HCT116 (cell line): ENCODE measurements around the gene AVL9. TPM values are rescaled to one million over a fixed set of nuclear protein-coding genes. Genes with fewer than 3 reads are reported as not detected.

Source experiments
- ATAC-seq: fragments of 200-7000 bp; cut with Tn5 transposase; 2 replicates; pipeline ENCODE4 v1.9.1; 2020; ENCODE audit warnings: mild to moderate bottlenecking, moderate library complexity
- BruUV-seq: library from RNA; stranded (reverse); fragments of 400-500 nt; replicated peaks from 2 replicates; lab custom pipeline; 2021; lab: Mats Ljungman, UMichigan
- CTCF ChIA-PET: fragments of 300-600 bp; sonication (Branson Sonifier 250); formaldehyde crosslinking; loops from one replicate; lab custom pipeline; 2021; ENCODE audit warnings: antibody characterized with exemption; lab: Charles Lee
- POLR2A ChIA-PET: fragments of 300-600, 350-600 bp; sonication (Branson Sonifier 250); formaldehyde crosslinking; loops from one replicate; lab custom pipeline; 2021; ENCODE audit warnings: antibody characterized with exemption; lab: Charles Lee
- RAD21 ChIA-PET, 2 experiments: fragments of 300-600 bp; sonication (Branson Sonifier 250); formaldehyde crosslinking; loops; one replicate each; lab custom pipeline; 2023; ENCODE audit warnings: low total read pairs in 2 of 2; ENCODE audit not compliant: uncharacterized antibody in 2 of 2, unreplicated experiment in 2 of 2, low non-redundant PET in 1 of 2; lab: Charles Lee
- DNase-seq: peaks from one replicate; pipeline ENCODE4 v3.0.0-alpha.2; 2010; ENCODE audit warnings: low read depth, low spot score
- H2AFZ ChIP-seq: fragments of 200-600 bp; shearing (Covaris generic), sonication (generic); 2 replicates; pipeline ENCODE4 v1.6.1; 2017; ENCODE audit warnings: low read depth, mixed run types, mixed read lengths, antibody characterized with exemption, low read length; ENCODE audit not compliant: poor library complexity, severe bottlenecking
- H3K27ac ChIP-seq: 2 replicates; pipeline ENCODE4 v1.5.1; 2012; ENCODE audit warnings: low read depth, low read length
- H3K27me3 ChIP-seq: fragments of 200-600 bp; sonication (generic); 2 replicates; pipeline ENCODE4 v1.6.1; 2016; ENCODE audit warnings: mixed run types, low read length, mixed read lengths; ENCODE audit not compliant: insufficient read depth
- H3K36me3 ChIP-seq, 2 experiments: fragments of 200-500 bp in 1 of 2; fragments of 200-600 bp in 1 of 2; sonication (Bioruptor generic) in 1 of 2; sonication (generic) in 1 of 2; 2 replicates each; pipeline versions ENCODE4 v1.5.1 to v1.6.1; 2014 to 2016; ENCODE audit warnings: low read length in 2 of 2, inconsistent platforms in 1 of 2, mixed read lengths in 1 of 2, mixed run types in 1 of 2; ENCODE audit not compliant: insufficient read depth in 2 of 2, control insufficient read depth in 1 of 2
- H3K4me1 ChIP-seq, 2 experiments: fragments of 200-600 bp in 1 of 2; sonication (generic) in 1 of 2; 2 replicates each; pipeline versions ENCODE4 v1.5.1 to v1.6.1; 2012 to 2017; ENCODE audit warnings: low read length in 2 of 2, inconsistent platforms in 1 of 2, mild to moderate bottlenecking in 1 of 2, mixed read lengths in 1 of 2, mixed run types in 1 of 2, moderate library complexity in 1 of 2; ENCODE audit not compliant: insufficient read depth in 2 of 2, control insufficient read depth in 1 of 2
- H3K4me2 ChIP-seq: fragments of 200-600 bp; sonication (generic); 2 replicates; pipeline ENCODE4 v1.6.1; 2017; ENCODE audit warnings: mixed run types, low read length, mixed read lengths
- H3K4me3 ChIP-seq, 2 experiments: fragments of 200-600 bp in 1 of 2; sonication (generic) in 1 of 2; replicated peaks in 1 of 2; 2 replicates each; pipeline ENCODE4 v1.5.1; 2011 to 2016; ENCODE audit warnings: low read length in 2 of 2, control low read depth in 1 of 2, low read depth in 1 of 2, mild to moderate bottlenecking in 1 of 2, mixed read lengths in 1 of 2, mixed run types in 1 of 2
- H3K79me2 ChIP-seq: fragments of 200-600 bp; sonication (generic); 2 replicates; pipeline ENCODE4 v1.6.1; 2017; ENCODE audit warnings: mild to moderate bottlenecking, mixed run types, low read length, moderate library complexity, mixed read lengths; ENCODE audit not compliant: insufficient read depth
- H3K9ac ChIP-seq: fragments of 200-600 bp; sonication (generic); 2 replicates; pipeline ENCODE4 v1.6.1; 2016; ENCODE audit warnings: low read length, mixed read lengths
- H3K9me2 ChIP-seq: fragments of 200-600 bp; sonication (generic), shearing (Covaris generic); 2 replicates; pipeline ENCODE4 v1.6.1; 2017; ENCODE audit warnings: mixed run types, mild to moderate bottlenecking, moderate library complexity; ENCODE audit not compliant: insufficient read depth
- H3K9me3 ChIP-seq, 2 experiments: fragments of 200-500 bp in 1 of 2; fragments of 200-600 bp in 1 of 2; sonication (Bioruptor generic) in 1 of 2; sonication (generic) in 1 of 2; 2 replicates each; pipeline ENCODE4 v1.6.1; 2014 to 2017; ENCODE audit warnings: low read length in 2 of 2, mixed read lengths in 2 of 2, inconsistent platforms in 1 of 2, low read depth in 1 of 2, mild to moderate bottlenecking in 1 of 2, mixed run types in 1 of 2, moderate library complexity in 1 of 2; ENCODE audit not compliant: control insufficient read depth in 1 of 2, insufficient read depth in 1 of 2
- H4K20me1 ChIP-seq: fragments of 200-600 bp; sonication (generic), shearing (Covaris generic); 2 replicates; pipeline ENCODE4 v1.6.1; 2017; ENCODE audit warnings: mixed run types, mild to moderate bottlenecking, moderate library complexity; ENCODE audit not compliant: insufficient read depth
- CEBPB ChIP-seq: IDR thresholded peaks from 2 replicates; pipeline ENCODE4 v1.6.1; 2012; ENCODE audit warnings: low read depth
- EGR1 ChIP-seq: IDR thresholded peaks from 2 replicates; pipeline ENCODE4 v1.6.1; 2012; ENCODE audit warnings: low read depth
- ELF1 ChIP-seq: IDR thresholded peaks from 2 replicates; pipeline ENCODE4 v1.6.1; 2012; ENCODE audit warnings: low read depth, borderline replicate concordance
- JUND ChIP-seq: IDR thresholded peaks from 2 replicates; pipeline ENCODE4 v1.6.1; 2012
- POLR2A ChIP-seq: IDR thresholded peaks from 2 replicates; pipeline ENCODE4 v1.7.0; 2011; ENCODE audit warnings: borderline replicate concordance; ENCODE audit not compliant: insufficient read depth, insufficient read length; ENCODE audit errors: extremely low read depth
- POLR2AphosphoS5 ChIP-seq: IDR thresholded peaks from 2 replicates; pipeline ENCODE4 v1.6.1; 2011; ENCODE audit warnings: mild to moderate bottlenecking, low read depth, low read length, moderate library complexity
- RAD21 ChIP-seq: IDR thresholded peaks from 2 replicates; pipeline ENCODE4 v1.6.1; 2012; ENCODE audit warnings: low read depth, mild to moderate bottlenecking
- REST ChIP-seq: IDR thresholded peaks from 2 replicates; pipeline ENCODE4 v1.6.1; 2012; ENCODE audit warnings: low read depth
- SIN3A ChIP-seq: IDR thresholded peaks from 2 replicates; pipeline ENCODE4 v1.6.1; 2012; ENCODE audit warnings: low read depth
- SP1 ChIP-seq: IDR thresholded peaks from 2 replicates; pipeline ENCODE4 v1.6.1; 2012; ENCODE audit warnings: low read depth
- SRF ChIP-seq: IDR thresholded peaks from 2 replicates; pipeline ENCODE4 v1.6.1; 2012; ENCODE audit warnings: low read depth
- TCF7L2 ChIP-seq: IDR thresholded peaks from 2 replicates; pipeline ENCODE4 v1.7.0; 2011; ENCODE audit warnings: borderline replicate concordance, inconsistent platforms; ENCODE audit not compliant: insufficient read depth, insufficient read length; ENCODE audit errors: extremely low read depth
- ZNF274 ChIP-seq: fragments of 200-500 bp; sonication (Bioruptor generic); IDR thresholded peaks from 2 replicates; pipeline ENCODE4 v1.6.1; 2014; ENCODE audit warnings: mild to moderate bottlenecking, low read depth, low read length, inconsistent platforms
- intact Hi-C: fragments of 100-400 bp; cut with micrococcal nuclease; formaldehyde crosslinking; loops from 2 replicates; pipeline ENCODE4 v1.10.0; 2022
- total RNA-seq: library from RNA; stranded (reverse); gene quantifications from one replicate; pipeline ENCODE4 v1.2.1, GENCODE V29; 2021; ENCODE audit not compliant: unreplicated experiment
- TF ChIP-seq, protein P1 (sequence below): IDR thresholded peaks from 2 replicates; pipeline ENCODE4 v1.6.1; 2011; ENCODE audit warnings: mild to moderate bottlenecking, low read length, moderate library complexity; ENCODE audit not compliant: insufficient replicate concordance; ENCODE audit errors: extremely low read depth

AVL9 gene
- total RNA-seq, 1 experiment from 2014 or later: 89.0 TPM

- TF ChIP-seq REST (no peak), SIN3A (no peak), ELF1 (no peak), JUND (no peak), EGR1 (no peak)
Observed at GRCh38 chr7:32569388-32570289, 74.3 kb downstream of the AVL9 start (continued).

- H3K9ac ChIP-seq: no peak overlapping the region
- ChIA-PET CTCF (no interaction called here), RAD21 (no interaction called here)
- no peaks in the 10 kb centered on the region for H3K9me3 ChIP-seq
- no peak overlapping the region for H2AFZ ChIP-seq
- intact Hi-C loops: no loop called here
- H4K20me1 ChIP-seq: no peaks in the 10 kb centered on the region
- no peaks in the 10 kb centered on the region for H3K4me1 ChIP-seq
- DNase-seq: no peak
- H3K79me2 ChIP-seq: no peaks in the 10 kb centered on the region
- TF ChIP-seq SP1 (no peak), POLR2A (no peak), JUND (no peak), POLR2AphosphoS5 (no peak), ZNF274 (no peak), SRF (no peak), SIN3A (no peak), RAD21 (no peak), TCF7L2 (no peak), CEBPB (no peak)
- TF ChIP-seq, protein P1, sequence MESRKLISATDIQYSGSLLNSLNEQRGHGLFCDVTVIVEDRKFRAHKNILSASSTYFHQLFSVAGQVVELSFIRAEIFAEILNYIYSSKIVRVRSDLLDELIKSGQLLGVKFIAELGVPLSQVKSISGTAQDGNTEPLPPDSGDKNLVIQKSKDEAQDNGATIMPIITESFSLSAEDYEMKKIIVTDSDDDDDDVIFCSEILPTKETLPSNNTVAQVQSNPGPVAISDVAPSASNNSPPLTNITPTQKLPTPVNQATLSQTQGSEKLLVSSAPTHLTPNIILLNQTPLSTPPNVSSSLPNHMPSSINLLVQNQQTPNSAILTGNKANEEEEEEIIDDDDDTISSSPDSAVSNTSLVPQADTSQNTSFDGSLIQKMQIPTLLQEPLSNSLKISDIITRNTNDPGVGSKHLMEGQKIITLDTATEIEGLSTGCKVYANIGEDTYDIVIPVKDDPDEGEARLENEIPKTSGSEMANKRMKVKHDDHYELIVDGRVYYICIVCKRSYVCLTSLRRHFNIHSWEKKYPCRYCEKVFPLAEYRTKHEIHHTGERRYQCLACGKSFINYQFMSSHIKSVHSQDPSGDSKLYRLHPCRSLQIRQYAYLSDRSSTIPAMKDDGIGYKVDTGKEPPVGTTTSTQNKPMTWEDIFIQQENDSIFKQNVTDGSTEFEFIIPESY: no peak
- TF ChIP-seq, all 23 proteins: peak for 0
- no peaks in the 10 kb centered on the region for H3K9me2 ChIP-seq
- POLR2A ChIA-PET: no interaction called here
- no peak overlapping the region for H3K27ac ChIP-seq
- H3K27me3 ChIP-seq: no peaks in the 10 kb centered on the region
- H3K4me2 ChIP-seq: no peak overlapping the region
- H3K36me3 ChIP-seq: peaks cover 21 to 26% of the 10 kb centered on the region in 2 experiments
- ATAC-seq: no peak
- H3K4me3 ChIP-seq: no peak overlapping the region
- no TSS peak for BruUV-seq
Observed at GRCh38 chr7:32573110-32573687, 77.9 kb downstream of the AVL9 start.
